GM21390 (cell line): ENCODE measurements around the gene GHRL.
"Not testable (repeated sequence)": the region's sequence is repeated elsewhere in the genome, so short reads cannot be mapped to it uniquely, and the experiment has no call there.

Experiments used
- ATAC-seq: cut with Tn5 transposase; IDR thresholded peaks from one replicate; pipeline ENCODE4 v1.9.1; 2021; ENCODE audit not compliant: unreplicated experiment

Gene GHRL

DNA sequence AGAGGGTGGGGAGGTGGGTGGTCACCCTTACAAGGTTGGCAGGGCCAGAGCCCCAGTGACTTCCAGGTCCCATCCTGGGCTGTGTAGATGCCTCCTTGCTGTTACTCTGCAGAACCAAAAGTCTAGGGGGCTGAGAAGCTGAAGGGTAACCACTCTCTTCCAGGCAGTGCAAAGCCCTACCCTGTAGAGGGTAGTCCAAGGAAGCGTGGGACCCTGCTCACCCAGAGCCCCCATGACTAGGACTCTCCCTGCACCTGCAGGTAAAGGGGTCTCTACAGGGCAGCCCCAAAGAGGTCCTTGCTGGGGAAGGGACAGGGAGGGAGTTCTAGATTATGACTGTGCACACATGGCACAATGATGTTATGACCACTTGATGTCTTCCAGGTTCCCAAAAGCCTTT, 14.2 kb downstream of the GHRL start:
- ATAC-seq: no peak

DNA sequence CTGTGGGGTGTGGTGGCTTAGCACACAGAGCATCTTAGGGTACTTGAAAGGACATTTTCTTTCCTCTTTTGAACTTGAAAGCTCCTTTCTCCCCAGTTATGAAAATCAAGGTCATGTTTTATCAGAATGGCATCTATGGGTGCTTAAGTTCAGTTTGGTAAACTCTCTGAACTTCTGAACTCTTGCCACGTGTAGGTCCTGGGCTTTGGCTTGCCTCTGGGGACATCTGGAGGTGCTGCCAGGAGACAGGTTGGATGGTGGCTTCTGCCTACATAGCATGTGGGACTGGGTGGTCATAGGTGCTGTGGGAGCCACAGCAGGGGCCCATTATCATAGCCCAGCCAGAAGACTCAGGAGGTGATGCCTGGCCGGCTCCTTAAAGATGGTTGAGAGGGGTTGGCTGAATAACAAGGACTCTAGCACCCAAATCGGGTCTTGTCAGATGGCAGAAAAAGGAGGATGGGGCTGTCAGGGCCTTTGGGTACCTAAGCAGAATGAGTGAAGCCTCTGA, 15.6 kb downstream of the GHRL start:
- no peak for ATAC-seq

DNA sequence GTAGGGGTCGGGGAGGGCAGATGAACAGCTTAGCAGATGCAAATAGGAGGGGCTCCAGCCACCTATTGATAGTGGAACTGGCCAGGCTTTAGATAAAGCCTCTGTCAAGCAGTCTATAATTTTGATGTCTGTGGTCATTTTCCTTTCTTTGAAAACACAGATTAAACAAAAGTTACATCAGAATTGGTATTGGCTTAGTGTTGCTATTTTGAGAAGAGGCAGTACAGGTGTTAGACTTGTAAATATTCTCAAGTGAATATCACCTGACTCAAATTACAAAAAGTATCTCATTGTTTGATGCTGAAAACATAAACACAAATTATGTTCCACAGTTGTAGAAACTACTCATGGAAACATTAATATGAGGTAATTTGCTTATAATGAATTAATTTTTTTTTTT, 18.1 kb downstream of the GHRL start:
- no peak for ATAC-seq

DNA sequence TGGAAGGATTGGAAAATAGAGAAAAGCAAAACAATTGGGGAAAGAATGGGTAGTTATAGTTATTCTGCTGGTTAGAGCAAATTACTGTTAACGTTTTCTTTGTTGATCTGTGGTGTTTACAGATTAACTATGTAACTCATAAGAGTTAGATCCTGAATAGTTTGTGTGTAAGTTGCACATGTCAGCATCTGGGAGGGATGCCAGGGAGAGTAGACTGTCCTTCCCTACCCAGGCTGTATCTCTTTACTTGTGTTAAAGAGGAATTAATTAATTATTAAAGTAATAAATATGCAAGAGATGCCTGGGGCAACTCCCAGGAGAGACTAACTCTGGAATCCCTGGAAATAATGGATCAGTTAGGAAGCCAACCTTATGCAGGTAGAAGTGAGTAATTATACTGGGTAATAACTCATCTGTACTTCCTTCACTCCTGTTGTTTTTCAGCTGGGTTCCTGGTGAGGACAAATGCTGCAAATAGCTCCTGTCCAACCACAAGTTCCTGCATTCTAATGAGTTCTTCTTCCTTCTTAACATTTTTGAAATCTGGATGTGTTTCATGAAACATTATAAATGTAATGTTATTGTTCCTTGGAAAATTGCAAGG, 18.9 kb downstream of the GHRL start:
- no peak for ATAC-seq

DNA sequence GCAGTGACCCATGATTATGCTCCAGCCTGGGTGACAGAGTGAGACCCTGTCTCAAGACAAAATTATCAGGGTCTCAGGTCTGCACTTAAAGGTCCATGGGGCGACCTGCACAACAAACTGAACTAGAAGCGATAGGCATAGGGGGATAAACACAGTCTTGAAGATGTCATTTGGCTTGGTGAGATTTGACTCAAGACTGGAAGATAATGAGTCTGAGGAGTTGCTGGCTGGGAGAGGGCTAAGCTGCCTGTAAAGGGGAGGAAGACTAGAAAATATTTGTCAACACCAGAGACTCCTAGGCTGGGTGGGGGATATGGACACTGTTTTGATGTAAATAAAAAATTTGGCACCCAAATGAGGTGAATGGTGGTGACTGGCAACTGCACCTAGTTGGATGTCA, 19.8 kb downstream of the GHRL start:
- ATAC-seq: no peak

DNA sequence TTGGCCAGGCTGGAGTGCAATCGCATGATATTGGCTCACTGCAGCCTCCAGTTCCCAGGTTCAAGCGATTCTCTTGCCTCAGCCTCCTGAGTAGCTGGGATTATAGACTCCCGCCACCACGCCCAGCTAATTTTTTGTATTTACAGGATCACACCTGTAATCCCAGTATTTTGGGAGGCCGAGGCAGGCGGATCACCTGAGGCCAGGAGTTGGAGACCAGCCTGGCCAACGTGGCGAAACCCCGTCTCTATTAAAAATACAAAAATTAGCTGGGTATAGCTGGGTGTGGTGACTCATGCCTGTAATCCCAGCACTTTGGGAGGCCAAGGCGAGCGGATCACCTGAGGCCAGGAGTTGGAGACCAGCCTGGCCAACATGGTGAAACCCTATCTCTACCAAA, 20.3 kb downstream of the GHRL start:
- ATAC-seq: not testable (repeated sequence)

DNA sequence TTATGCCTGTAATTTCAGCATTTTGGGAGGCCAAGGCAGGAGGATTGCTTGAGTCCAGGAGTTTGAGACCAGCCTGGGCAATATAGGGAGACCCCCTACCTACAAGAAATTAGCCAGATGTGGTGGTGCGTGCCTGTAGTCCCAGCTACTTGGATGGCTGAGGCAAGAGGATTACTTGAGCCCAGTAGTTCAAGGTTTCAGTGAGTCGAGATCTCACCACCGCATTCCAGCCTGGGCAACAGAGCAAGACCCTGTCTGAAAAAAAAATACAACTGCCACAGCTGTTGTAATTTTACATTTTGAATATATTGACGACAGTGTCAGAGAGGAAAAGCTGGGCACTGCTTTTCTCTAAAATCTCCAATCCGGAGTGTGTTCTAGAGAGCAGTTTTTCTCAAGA, 23.3 kb downstream of the GHRL start:
- no peak for ATAC-seq

DNA sequence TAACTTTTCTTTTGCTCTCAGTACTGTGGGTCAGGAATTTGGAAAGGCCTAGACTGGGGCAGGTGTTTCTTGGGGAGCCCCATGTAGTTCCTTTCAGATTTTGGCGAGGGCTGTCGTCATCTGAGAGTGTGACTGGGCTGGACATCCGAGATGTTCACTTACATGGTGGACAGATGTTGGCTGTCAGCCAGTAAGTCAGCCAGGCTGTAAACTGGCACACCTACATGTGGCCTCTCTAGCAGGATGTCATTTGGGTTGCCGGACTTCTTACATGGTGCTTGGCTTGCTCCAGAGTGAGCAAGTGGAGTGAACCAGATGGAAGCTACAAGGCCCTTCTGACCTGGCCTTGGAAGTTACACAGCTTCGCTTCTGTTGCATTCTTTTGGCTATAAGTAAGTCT, 23.8 kb downstream of the GHRL start:
- no peak for ATAC-seq

DNA sequence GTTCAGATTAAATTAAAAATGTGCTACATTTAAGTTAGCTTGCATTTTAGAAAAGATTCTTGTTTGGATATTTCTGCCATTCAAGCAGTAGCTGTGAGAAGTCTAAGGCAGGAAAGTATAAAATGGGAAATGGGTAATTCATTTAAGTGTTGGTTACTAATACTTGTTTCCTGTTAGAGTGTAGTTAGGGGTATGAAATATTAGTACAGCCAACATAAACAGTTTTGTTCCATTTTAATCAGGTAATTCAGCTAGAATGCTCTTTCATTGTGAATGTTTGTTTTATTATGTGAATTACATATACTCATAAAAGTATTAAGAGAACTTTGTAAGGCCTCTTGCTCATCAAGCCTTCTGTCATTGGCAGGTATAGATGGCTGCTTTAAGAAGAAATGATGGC, 24.6 kb downstream of the GHRL start:
- ATAC-seq: no peak

DNA sequence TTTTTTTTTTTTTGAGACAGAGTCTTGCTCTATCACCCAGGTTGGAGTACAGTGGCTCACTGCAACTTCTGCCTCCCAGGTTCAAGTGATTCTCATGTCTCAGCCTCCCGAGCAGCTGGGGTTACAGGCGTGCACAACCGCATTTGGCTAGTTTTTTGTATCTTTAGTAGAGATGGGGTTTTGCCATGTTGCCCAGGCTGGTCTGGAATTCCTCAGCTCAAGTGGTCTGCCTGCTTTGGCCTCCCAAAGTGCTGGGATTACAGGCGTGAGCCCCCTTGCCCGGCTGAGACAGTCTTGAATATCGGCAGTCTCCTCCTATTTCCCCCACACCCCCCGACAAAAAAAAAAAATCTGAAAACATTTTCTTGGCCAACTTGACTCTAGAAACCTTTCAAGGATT, 25.8 kb downstream of the GHRL start:
- ATAC-seq: not testable (repeated sequence)

DNA sequence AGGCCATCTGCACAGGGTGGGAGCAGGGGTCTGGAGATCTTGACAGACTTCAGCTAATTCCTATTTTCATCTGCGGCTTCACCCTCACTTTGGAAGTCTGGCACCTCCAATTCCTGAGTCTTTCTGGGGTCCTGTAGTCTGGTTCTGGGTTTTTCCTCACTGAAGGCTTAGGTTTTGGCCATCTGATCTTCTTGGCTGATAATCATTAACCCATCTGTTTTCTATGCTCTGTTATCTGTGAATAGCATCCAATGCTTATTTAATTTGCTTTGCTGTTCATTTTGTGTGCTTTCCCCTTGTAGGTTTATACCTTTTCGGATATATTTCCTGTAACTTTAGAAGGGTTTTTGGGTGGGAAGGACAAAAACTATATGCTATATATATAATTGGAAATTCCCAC, 26.9 kb downstream of the GHRL start:
- ATAC-seq: no peak

DNA sequence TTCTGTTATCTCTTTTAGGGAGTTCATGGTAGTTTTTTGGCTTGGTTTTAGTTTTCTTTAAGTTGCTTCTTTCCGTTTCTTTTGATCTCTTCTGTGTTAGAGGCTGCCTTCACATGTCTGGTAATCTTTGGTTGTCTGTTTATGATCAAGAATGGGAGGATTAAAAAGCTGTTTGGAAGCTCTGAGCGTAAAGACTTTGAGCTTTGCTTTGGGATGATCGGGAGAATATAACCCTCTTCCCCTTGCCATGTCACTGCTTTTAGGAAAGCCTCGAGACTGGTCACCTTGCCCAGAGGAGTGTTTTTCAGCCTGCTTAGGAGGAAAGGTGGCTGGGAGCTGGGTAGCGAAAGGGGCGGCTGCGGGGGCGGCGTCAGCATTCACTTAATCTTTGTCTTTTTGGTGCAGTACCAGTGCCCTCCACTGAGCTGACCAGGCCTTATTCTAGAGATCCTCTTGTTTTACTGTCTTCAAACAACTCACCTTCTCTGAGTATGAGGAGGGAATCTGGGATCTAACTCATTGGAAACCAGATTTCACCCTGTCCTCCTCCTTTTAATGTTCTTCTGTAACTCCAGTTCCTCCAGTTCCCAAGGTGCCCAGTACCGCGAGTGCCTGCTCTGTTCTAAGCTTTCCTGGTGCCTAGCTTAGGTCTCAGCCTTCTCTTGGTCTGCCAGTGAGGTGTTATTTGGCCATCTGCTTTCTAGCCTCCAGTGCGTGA, 28.9 kb downstream of the GHRL start:
- ATAC-seq: no peak

DNA sequence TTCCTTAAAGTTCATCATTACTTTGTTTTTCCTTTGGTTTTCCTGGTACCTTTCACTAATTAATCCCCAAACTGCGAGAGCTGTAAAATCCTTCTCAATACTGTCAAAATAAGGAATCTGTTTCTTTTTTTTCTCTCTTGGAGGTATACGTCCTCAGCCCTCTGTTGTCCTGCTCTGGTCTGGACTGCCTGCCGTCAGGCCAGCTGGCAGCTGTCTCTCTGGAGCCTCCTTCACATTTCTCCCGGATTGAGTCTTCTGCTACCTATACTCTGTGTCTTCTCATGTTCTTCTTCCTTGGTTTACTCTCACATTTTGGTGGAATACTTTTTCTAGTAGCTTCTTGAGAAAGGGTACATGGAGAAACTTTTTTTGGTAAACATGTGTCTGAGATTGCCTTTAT, 30.7 kb downstream of the GHRL start:
- no peak for ATAC-seq

DNA sequence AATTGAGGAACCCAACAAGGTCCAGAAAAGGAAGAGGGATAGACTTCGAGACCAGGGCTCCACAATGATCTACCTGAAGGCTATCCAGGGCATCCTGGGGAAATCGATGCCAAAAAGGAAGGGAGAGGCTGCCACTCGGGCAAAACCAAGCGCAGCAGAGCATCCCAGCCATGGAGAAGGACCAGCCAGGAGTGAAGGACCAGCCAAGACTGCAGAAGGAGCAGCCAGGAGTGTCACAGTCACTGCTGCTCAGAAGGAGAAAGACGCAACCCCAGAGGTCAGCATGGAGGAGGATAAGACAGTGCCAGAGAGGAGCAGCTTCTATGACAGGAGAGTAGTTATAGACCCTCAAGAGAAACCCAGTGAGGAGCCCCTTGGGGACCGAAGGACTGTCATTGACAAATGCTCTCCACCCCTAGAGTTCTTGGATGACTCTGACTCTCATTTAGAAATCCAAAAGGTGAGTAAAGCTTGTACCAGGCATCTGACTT, 32.5 kb downstream of the GHRL start:
- ATAC-seq: no peak

DNA sequence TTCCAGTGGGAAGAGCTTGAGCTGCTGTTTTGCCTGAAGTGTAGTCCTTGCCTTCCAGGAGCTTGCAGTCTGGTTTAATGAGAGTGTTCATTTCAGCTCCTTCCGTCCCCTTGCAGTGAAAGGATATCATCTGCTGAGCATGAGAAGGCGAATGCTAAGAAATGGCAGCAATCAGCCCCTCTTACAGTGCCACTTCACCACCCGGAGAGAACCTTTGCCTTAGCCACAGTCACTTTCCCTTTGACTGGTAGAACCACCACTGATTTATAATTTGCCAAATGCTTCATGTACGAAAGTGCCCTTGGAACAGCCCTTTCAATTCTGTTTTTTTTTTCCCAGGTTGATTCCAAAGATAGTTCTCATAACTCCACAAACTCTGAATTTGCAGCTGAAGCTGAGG, 32.9 kb downstream of the GHRL start:
- no peak for ATAC-seq

DNA sequence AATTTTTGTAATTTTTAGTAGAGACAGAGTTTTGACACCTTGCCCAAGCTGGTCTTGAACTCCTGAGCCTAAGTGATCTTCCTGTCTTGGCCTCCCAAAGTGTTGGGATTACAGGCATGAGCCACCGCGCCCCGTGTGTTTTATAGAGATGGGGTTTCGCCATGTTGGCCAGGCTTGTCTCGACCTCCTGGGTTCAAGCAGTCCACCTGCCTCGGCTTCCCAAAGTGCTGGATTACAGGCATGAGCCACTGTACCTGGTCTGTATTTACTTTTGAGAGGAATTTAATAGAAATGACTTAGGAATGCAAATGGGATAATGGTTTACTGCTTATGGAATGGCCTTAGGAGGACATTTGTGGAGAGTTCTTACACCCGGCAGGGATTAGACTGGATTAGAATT, 33.7 kb downstream of the GHRL start:
- ATAC-seq: no peak

DNA sequence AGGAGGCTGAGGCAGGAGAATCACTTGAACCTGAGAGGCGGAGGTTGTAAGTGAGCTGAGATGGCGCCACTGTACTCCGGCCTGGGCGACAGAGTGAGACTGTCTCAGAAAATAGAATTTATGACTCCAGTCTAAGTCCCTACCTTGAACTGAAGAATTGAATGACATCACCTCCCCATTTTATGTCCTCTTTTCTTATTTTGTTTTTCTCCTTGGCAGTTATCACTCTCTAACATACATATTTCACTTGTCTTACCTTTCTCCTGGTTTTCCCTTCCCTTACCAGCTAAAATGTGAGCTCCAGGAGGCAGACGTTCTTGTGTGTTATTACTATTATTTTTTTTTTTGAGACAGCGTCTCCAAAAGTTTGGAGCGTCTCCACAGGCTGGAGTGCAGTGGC, 36.9 kb downstream of the GHRL start:
- no peak for ATAC-seq

DNA sequence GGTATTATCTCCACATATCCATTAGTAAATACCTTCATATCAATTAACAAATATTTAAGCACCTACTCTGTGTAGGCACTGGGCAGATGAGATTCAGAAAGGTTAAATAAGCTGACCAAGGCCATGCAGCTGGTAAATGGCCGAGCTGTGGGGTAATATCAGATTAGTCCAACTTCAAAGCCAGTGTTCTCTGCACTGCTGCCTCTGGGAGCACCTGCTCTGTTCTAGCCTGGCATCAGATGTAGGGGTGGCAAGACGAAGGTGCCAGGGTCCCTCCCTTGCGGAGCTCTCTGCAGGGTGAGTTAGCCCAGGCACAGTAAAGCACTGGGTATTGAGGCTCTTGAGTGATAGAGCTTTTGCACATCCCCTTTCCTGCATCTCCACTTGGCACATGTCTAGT, 39.0 kb downstream of the GHRL start:
- no peak for ATAC-seq

DNA sequence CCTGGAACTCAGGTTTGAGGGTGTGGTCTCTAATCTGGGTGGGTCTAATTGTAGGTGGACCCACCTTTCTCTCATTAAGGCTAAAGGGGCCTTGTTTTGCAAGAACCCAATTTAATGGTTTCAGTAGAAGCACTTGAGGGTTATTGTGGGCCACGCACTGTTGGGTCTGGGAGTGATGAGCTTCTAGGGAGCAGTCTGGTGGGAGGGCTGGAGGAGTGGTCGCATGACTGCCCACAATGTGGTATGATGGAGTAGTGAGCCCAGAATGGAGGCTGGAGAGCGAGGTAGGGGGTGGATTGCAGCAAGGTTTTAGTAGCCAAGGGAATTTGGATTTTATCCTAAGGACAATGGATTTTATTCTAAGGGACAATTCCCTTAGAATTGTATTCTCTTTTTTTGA, 41.7 kb downstream of the GHRL start:
- no peak for ATAC-seq

DNA sequence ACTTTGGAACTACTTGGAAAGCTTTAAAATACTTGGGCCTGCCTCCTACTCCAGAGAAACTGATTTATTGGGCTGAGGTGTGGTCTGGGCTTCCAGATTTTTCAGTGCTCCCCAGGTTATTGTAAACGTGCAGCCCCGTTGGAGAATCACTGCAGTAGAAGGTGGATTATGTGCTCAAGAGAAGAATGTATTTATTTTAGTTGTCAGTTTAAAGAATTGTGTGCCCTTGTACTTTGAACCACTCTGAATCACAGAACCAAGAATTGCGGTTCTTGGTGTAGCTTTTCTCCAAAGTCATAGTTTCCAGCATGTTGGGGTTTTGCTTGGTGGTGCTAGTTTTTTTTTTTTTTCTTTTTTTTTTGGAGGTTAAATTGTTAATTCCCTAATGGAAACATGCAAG, 42.9 kb downstream of the GHRL start:
- ATAC-seq: no peak

DNA sequence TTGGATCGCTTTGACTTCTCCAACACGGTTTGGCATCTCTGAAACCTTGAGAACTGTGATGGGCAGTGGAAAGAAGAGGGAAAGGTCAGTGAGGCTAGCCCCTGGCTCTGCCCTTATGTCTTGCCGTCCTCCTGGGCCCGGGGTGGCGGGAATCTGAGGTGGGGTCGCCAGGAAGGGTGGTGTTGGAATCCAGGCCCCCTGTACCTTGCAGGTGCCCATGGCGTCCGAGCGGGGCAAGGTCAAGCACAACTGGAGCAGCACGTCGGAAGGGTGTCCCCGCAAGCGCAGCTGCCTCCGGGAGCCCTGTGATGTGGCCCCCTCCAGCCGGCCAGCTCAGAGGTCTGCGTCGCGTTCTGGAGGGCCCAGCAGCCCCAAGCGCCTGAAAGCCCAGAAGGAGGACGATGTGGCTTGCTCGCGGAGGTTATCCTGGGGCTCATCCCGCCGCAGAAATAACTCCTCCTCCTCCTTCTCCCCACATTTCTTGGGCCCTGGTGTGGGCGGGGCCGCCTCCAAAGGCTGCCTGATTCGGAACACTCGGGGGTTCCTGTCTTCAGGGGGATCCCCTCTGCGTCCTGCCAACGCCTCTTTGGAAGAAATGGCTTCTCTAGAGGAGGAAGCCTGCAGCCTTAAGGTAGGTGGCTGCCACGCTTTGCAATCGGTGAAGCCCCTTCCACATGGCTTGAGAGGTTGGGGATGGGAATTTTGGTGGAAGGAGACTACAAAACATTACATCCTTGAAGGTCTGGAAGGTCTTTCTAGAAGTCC, 43.6 kb downstream of the GHRL start:
- ATAC-seq: no peak
